Neural progenitor cell (in vitro differentiated cells): ENCODE results near the gene PPP1R15B.

Experiments used
- EZH2 ChIP-seq: fragments of 200-600 bp; sonication (generic); IDR thresholded peaks from 2 replicates; pipeline ENCODE4 v1.6.1; 2017; ENCODE audit warnings: antibody characterized with exemption, mild to moderate bottlenecking, moderate library complexity
- EZH2phosphoT487 ChIP-seq: fragments of 200-600 bp; sonication (generic); IDR thresholded peaks from 2 replicates; pipeline ENCODE4 v1.6.1; 2017; ENCODE audit warnings: antibody characterized with exemption
- TF ChIP-seq, protein P1 (sequence below): fragments of 200-600 bp; sonication (generic); IDR thresholded peaks from 2 replicates; pipeline ENCODE4 v1.5.1; 2017; ENCODE audit warnings: antibody characterized with exemption, mild to moderate bottlenecking

DNA sequence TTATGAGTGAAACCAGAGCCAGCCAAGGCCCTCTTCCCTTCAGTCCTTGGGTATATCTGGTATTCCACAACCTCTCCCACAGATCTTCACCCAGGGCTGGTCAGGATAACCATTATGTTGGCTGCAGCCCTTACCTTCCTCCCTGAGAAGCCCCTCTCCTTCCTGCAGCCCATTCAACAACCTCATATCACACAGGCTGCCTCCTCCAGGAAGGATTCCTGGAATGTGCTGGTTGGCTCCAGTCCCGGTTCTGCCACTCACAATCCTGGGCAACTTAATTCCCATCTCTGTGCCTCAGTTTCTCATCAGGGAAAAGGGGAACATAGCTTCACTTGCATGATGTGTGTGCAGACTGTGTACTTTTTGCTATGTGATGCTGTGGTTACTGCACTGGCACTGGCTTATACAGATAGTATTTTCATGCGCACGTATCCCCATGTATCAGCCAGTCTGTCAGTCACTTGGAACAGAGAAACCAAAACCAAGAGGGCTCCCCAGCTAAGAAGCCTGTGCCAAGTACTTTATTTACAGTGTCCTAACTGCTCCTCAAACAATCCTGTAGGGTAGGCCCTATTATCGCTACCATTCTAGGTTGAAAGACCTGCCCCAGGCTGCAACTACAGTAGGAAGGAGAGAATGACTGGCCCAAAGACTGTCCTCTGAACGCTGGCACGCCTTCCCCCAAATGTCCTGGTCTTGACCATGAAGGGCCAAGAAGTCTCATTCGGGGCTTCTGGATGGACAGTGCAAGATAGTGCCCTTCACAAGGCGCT lies 39.9 kb upstream of the PPP1R15B start:
- TF ChIP-seq, protein P1, sequence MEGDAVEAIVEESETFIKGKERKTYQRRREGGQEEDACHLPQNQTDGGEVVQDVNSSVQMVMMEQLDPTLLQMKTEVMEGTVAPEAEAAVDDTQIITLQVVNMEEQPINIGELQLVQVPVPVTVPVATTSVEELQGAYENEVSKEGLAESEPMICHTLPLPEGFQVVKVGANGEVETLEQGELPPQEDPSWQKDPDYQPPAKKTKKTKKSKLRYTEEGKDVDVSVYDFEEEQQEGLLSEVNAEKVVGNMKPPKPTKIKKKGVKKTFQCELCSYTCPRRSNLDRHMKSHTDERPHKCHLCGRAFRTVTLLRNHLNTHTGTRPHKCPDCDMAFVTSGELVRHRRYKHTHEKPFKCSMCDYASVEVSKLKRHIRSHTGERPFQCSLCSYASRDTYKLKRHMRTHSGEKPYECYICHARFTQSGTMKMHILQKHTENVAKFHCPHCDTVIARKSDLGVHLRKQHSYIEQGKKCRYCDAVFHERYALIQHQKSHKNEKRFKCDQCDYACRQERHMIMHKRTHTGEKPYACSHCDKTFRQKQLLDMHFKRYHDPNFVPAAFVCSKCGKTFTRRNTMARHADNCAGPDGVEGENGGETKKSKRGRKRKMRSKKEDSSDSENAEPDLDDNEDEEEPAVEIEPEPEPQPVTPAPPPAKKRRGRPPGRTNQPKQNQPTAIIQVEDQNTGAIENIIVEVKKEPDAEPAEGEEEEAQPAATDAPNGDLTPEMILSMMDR: no peak
- TF ChIP-seq EZH2: no peak
- no peak for TF ChIP-seq EZH2phosphoT487
